NCI-H69 (cell line): Measurements from ENCODE around the gene NEB.
A peak's percentile ranks its signal among the peaks of the same experiment; 100 is the strongest.
"Not testable (repeated sequence)": the region's sequence is repeated elsewhere in the genome, so short reads cannot be mapped to it uniquely, and the experiment has no call there.

ENCODE experiments used
- DNase-seq: peaks from one replicate; lab custom pipeline; 2025; lab: John Stamatoyannopoulos, UW

NEB gene

DNA sequence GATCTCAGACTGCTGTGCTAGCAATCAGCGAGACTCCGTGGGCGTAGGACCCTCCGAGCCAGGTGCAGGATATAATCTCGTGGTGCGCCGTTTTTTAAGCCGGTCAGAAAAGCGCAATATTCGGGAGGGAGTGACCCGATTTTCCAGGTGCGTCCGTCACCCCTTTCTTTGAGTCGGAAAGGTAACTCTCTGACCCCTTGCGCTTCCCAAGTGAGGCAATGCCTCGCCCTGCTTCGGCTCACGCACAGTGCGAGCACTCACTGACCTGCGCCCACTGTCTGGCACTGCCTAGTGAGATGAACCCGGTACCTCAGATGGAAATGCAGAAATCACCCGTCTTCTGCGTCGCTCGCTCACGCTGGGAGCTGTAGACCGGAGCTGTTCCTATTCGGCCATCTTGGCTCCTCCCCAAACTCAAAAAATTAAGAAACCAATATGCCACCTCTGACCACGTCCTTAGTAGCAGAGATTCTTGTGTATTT is 29.8 kb downstream of the NEB start:
- peak; percentile 32 for DNase-seq

DNA sequence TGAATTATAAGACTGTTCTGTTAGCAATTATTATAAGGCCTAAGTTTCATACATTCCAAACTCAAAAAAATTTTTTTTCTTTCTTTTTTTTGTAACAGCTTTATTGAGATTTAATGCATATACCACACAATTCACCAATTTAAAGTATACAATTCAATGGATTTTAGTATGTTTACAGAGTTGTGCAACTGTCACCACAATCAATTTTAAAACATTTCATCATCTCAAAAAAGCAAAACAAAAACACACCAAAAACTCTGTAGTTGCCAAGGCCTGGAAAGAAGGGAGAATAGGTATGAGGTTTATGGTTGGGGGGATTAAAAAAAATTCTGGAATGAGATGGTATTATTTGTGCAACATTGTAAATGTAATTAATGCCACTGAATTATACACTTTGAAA is 36.1 kb downstream of the NEB start:
- not testable (repeated sequence) for DNase-seq

DNA sequence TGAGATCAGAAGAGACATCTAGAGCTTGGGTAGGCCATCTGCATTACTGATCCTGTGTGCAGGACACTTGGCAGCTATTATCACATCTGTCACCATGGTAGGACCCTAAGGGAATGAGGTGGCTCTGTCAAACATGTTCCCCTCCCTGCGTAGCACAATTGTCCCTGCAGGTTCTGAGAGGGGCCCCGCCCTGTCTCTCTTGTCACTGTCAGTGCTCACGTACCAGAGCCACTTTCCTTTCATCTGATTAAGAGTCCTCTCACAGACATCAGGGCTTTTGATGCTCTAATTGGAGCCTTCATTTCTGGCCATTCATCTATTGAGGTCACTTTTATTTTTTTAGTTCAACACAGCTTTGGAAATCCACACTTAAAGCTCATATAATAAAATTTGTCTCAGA is 38.5 kb downstream of the NEB start:
- no peak for DNase-seq

DNA sequence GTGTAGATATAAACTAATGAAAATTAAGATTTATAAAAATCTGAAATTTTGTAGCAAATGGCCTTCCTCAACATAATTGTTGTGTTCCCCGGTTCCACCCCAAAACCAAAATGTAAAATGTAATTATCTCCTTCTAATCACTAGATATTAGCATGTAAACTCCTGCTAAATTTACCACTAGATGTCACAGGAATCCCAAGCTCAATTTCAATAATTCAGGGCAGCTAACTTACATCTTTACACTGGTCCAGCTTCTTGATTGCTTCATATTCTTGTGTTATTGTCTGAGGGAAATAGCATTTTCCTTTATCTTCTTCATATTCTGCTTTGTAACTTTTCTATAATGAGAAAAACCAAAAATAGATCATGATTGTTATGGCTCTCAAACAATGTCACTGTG is 42.6 kb downstream of the NEB start:
- no peak for DNase-seq

DNA sequence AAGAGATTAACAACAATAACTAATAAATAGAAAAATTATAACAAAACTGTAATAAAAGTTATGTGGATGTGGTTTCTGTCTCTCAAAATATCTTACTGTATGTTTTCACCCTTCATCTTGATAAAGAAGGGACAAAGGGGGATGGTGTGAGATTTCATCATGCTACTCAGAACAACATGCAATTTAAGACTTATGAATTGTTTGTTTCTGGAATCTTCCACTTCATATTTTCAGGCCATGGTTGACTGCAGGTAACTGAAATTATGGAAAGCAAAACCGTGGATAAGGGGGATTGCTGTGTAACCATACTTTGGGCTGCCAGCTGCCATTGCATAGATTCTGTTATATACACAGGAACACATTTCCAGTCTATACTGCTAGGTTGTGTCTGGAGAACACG is 45.6 kb downstream of the NEB start:
- no peak for DNase-seq

DNA sequence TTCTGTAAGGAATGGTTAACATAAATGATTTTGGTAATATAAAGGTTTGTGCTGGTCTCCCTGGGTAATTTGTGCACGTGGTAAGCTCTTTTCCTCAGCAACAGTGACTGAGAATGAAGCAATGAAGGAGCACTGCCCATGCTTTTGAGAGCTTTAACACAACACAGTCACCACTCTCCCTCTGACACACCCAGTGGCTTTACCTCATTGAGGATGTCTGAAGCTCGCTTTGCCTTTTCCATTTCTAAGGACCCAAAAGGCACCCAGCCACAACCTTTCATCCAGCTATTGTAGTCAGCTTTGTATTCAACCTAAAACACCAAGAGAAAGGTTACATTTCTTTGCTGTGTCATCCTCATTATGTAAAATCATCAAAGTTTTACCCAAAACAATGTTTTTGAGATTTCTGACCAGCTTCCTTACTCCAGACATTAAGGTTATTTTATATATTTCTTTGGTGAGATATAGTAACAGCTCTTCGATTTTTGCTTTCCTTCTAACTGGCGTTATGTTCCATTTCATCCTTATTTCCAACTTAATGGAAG is 51.7 kb downstream of the NEB start:
- no peak for DNase-seq

DNA sequence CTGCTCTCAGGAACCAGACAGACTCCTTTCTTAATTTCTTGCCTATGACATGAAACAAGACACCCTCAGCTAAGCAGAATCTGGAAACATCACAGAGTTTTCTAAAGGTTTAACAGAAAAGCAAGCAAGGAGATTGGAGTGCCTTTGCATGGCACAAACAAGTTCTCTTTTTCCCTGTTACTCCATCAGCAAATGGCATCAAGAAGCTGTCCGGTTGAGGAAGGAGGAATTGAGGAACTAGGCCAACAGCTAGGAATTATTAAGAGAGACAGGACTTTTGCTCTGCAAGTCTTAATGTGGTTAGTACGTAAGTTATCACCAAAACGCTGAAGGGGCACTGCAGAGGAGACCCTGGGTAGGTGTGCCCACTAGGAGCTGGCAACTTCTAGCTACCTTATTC is 53.2 kb downstream of the NEB start:
- no peak for DNase-seq

DNA sequence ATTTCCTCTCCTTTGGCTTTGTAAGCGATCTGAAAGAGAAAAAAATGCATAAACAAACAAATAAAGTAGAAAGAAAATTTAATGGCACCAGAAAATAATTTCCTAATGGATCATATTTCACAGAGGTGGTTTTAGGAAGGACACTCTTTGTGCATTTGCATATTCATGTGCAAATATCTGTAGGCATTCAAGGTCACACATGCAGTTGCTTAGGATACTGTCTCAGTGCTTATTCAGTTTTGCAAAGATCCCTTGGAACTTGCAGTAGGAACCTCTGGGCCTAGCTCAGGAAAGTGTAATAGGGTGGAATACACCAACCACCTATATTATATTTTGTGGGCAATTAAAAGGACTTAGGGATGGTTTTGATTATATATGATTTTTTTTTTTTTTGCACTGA is 54.3 kb downstream of the NEB start:
- DNase-seq: no peak

DNA sequence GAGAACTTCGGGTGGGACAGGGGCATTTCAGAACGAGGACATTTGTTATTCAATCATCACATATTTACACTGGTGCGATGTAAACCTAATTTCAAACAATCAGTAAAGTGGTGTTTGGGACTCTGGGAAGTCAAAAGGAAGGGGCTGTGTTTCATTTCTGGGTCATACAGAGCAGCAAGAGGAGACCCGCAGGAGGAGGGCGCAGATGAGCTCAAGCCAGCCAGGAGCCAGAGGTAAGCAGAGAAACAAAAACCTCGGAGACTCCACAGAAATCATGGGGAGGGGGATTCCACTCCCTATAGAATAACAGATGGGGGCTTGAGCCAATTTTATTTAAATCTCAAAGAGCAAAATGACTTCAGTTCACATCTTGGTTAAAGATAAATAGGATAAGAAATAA is 55.4 kb downstream of the NEB start:
- DNase-seq: no peak

DNA sequence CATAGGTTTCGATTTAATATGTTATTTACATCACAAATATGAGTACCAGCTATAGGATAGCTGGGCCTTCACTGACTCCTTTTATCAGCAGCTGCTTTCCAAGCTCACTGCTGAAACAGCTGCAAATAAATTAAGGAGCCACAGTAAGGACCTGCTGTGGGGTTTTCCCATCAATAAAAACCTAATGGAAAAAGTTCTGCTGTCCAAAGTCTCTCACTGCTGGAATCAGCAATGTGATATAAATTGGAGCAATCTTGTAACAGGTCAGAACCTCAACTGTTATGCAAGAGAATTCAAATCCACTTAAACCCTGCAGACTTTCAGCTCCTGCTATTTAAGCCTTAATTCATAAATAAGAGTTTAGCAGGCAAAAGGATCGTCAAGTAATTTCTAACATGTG is 61.3 kb downstream of the NEB start:
- no peak for DNase-seq

DNA sequence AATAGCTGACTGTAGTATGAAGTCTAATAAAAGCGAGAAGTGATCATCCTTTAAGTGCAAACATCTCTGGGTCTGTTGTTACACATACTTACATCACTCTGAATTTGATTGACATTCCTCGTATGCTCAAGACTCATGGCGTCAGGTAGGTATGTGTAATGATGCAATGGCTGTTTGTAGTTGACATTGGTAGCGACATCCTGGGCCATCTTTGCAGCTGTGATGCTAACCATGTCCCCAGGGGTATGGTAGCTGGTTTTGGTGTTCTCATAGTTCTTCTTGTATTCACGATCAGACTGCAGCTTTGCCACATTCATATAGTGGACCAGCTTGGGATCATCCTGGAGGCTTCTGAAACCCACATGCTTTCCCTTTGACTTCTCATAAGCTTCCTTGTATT is 62.0 kb downstream of the NEB start:
- no peak for DNase-seq

DNA sequence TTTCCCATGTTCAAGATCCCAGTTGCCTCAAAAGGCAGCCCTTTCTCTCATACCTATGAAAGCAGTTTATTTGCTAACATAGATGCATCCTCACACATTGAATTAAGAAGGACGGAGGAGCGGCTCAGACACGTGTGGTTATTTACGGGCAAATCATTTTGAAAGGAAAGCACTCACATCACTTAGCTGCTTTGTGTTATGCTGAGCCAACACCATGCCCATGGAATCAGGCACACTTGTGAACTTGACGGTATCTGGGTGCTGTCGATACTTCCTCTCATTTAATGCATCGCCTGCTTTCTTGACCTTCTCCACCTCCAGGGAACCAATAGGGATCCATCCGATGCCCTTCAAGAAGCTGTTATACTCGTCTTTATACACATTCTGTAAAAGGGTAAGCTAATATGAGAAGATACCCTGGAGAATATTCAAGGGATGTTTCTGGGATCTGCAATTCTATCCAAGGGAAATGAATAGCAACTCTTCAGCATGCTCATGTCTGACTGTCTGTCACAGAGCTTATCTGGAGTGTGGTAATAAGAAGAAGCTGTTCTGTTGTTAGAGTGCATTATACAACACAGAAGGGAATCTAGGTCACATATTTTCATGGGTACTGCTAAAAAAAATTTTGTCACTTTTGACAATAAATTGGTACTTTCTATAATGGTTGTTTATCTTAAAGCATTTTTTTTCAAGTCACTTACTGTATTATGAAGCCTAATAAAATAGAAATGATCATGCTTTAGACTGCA is 63.3 kb downstream of the NEB start:
- no peak for DNase-seq

DNA sequence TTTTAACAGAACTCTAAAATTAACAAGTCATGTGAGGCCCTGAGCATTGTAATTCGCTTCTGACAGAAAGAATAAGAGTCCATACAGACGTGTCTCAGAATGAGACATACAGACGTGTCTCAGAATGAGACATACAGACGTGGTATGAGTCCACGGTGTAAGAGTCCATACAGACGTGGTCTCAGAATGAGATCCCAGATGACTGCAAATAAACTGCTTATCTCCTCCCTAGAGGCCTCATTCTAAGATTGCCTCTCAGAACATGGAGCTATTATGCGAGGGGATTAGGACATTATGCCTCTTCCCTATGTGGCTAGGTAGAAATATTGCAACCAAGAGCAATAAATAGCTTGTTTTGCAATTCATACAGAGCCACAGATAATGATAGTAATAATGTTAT is 63.9 kb downstream of the NEB start:
- no peak for DNase-seq

DNA sequence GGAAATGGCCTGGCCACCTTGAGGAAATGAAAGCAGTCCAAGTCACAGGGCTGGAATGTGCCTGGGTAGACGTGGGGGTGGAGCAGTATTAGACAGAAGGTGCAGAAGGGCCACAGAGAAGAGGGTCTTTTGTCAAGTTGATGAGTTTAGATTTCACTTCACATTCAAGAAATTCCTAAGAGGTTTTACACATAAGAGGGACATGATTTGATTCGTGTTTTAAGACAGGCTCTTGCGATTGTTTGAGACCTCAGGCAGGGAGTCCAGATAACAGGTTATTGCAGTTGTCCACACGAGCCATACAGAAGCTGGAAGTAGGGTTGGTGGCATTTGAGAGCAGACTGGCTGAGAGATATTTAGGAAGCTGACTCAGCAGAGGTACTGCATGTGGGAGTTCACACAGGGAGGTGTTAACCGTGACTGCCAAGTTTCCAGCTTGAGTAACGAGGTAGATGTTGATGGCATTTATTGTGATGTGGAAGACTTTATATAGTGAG is 64.6 kb downstream of the NEB start:
- DNase-seq: no peak

DNA sequence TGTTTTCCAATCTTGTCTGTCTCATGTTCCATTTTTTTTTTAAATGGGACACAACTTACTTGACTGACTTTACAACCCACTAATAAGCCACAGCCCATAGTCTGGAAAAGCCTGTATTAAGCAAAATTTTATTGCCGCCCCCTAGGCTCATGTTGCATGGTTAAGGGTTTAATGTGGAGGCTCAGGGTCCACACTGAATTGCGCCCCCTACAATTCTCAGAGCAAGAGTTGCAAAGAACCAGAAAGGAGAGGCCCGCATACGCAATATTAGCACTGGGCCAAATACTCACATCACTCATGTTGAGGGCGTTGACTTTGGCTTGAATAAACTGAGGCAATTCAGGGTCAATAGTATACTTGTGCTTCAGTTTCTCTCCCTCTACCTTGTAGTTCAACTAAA is 65.5 kb downstream of the NEB start:
- DNase-seq: no peak

DNA sequence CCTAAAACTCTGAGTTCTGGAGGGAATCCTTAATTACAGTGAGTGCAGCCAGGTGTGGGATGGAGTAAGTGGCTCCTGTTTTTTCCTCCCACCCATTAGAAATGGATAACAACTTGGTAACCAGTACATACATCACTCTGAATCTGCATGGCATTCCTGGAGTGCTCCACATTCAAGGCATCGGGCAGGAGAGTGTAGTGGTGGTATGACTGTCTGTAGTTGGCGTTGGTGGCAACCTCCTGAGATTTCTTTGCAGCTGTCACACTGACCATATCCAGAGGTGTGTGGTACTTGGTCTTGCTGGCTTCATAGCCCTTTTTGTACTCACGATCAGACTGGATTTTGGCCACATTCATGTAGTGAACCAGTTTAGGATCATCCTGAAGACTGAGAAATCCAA is 68.3 kb downstream of the NEB start:
- DNase-seq: no peak

DNA sequence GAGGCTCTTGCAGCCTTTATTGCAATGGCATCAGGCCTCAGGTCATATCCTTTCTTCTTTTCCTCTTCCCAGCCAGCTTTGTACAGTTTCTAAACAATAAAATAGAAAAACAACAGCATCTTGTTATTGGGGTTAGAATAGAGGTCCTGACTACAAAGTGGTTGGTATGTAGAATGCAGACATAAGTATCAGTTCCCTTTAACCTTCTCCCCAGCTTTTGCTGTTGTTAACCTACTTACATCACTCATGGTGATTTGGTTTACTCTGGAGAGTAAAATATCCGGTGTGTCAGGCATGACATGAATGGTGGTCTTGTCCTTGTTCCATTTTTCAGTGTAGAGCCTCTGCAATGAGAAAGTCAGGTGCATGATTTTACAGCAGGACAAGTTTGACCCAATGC is 69.8 kb downstream of the NEB start:
- DNase-seq: no peak

DNA sequence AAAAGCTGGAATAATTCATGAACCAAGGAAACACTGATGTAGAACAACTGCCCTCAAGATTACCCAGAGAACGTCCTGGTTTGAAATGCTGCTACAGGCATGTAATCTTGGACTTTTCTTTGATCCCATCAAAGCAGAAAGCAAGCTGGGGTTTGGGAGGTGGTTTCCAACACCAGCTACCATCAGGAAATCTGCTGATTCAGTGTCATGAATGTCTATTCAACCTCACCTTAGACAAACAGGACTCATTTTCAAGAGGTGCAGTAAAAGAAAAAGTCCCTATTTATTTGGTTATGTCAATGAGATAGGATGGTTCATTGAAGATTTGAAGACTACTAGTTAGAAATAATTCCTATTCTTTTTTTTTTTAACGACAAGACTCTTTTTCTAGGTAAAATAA is 72.7 kb downstream of the NEB start:
- DNase-seq: no peak

DNA sequence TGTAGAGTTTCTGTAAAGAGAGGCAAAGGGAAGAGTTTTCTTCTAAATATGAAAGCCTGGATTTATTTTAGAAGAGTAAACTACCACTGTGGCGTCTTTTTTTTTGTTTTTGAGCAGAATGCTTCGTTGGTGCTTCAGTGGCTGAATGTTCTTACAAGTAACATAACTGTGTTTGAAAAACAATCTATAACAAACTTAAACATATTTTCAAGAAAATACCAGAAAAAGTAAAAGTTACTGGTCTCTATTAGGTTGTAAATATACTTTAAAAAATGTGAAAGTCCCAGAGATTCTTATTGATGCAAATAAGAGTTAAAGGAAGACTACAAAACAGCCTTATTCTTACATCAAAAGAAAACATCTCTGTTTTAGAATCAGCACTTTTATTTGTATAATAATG is 76.2 kb downstream of the NEB start:
- DNase-seq: no peak

DNA sequence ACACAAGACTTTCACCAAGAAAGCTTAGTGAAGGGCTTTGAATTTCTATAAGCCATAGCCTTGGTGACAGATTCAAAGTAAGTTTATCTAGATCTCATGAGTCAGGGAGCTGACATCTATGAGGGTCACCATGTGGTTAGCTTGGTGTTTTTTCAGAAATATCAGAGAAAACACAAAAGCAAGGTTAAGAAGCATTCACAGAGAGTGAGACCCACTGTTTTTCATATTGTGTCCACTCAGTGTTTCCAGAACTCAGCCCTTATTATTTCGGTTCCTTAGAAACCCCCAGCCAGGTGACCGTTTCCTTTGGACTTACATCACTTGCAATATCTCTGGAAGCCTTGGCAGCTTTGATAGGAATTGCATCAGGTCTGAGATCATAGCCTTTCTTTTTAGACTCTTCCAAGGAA is 76.6 kb downstream of the NEB start:
- no peak for DNase-seq

DNA sequence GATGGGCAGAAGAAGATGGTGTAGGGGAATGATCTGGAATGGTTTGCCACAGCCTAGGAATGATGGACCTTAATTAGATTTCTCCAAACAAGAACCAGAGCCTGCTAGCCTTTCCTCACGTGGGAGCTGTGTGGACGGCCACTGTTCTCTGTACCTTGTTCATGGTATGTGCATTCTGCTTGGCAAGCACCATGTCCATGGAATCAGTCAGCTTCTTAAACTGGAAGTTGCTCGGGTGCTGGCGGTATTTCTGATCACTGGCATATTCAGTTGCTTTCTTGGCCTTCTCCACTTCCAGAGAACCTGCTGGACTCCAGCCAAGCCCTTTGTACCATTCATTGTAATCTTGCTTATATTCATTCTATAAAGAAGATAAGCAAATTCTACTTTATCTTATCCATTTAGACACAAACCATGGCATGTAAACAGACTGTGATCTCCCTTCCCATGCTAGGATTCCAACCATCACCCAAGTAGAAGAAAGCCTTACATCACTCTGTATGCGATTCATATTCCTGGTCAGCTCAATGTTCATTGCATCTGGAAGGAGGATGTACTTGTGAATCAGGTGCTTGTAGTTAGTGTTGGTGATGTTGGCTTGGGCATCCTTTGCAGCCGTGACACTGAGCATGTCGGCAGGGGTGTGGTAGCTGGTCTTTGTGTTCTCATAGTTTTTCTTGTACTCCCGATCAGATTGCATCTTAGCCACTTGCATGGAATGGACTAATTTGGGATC is 78.4 kb downstream of the NEB start:
- no peak for DNase-seq

DNA sequence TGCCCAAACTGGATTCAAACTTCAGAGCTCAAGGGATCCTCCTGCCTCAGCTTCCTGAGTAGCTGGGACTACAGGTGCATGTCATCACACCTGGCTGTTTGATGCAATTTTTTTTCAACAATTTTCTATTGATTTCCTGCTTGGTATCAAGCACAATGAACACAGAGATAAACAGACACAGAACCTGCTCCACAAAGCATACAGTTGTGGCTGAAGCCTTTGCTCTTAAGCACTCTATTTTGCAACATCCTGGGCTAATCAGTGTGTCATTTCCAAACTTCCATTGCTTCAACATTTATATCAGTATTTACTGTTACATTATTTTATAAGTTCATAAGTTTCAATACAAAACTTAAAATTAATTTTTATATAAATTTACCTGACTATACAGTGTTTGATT is 79.4 kb downstream of the NEB start:
- no peak for DNase-seq

DNA sequence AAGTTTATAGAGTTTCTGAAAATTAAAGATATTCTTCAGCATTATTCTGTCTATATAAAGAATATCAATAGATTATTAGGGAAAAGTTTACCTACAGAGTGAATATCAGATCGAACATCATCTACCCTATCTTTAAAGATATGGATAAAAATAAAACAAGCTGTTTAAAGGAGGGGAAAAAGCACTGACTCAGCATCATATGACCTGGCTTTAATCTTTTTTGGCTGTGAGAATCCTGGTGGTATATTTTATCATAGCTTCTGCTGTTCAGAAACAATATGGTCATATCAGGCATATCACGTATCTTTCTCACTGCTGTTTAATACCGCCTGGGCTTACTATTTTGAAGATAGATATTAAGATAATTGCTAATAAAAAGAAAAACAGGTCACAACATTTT is 80.2 kb downstream of the NEB start:
- no peak for DNase-seq
